GM23338 (cell line): ENCODE measurements around the gene AGBL5. TPM values are rescaled to one million over a fixed set of nuclear protein-coding genes. Genes with fewer than 3 reads are reported as not detected.

Experiments
- ATAC-seq: fragments of 200-7000 bp; cut with Tn5 transposase; 3 replicates; pipeline ENCODE4 v1.9.1; 2020
- DNase-seq: peaks from one replicate; pipeline ENCODE4 v3.0.0-alpha.2; 2015; ENCODE audit warnings: low spot score
- H2AFZ ChIP-seq: fragments of 200-600 bp; sonication (generic); 2 replicates; pipeline ENCODE4 v1.8.0; 2016; ENCODE audit warnings: antibody characterized with exemption, mild to moderate bottlenecking, moderate library complexity
- H3F3A ChIP-seq: fragments of 200-600 bp; sonication (generic); replicated peaks from 2 replicates; pipeline ENCODE4 v1.8.0; 2017; ENCODE audit warnings: antibody characterized with exemption, mixed run types, low read depth
- H3K27ac ChIP-seq: fragments of 200-600 bp; sonication (generic); 2 replicates; pipeline ENCODE4 v1.6.1; 2016; ENCODE audit warnings: low read depth
- H3K27me3 ChIP-seq: fragments of 200-600 bp; sonication (generic); 2 replicates; pipeline ENCODE4 v1.8.0; 2016; ENCODE audit warnings: mild to moderate bottlenecking, mixed run types, moderate library complexity; ENCODE audit not compliant: insufficient read depth
- H3K36me3 ChIP-seq: fragments of 200-600 bp; sonication (generic); 2 replicates; pipeline ENCODE4 v1.8.0; 2016; ENCODE audit warnings: mild to moderate bottlenecking; ENCODE audit not compliant: insufficient read depth
- H3K4me1 ChIP-seq: fragments of 200-600 bp; sonication (generic); 2 replicates; pipeline ENCODE4 v1.8.0; 2016; ENCODE audit warnings: mild to moderate bottlenecking, moderate library complexity; ENCODE audit not compliant: insufficient read depth
- H3K4me2 ChIP-seq: fragments of 200-600 bp; sonication (generic); 2 replicates; pipeline ENCODE4 v1.7.1; 2017; ENCODE audit warnings: mixed run types
- H3K4me3 ChIP-seq: fragments of 200-600 bp; sonication (generic); 2 replicates; pipeline ENCODE4 v1.6.1; 2016; ENCODE audit warnings: mixed run types
- H3K79me2 ChIP-seq: fragments of 200-600 bp; sonication (generic); replicated peaks from 2 replicates; pipeline ENCODE4 v1.8.0; 2017; ENCODE audit warnings: mild to moderate bottlenecking; ENCODE audit not compliant: insufficient read depth
- H3K9me2 ChIP-seq: fragments of 200-600 bp; sonication (generic); 2 replicates; pipeline ENCODE4 v1.8.0; 2017; ENCODE audit not compliant: insufficient read depth
- H4K20me1 ChIP-seq: fragments of 200-600 bp; sonication (generic); replicated peaks from 2 replicates; pipeline ENCODE4 v1.8.0; 2017; ENCODE audit warnings: mild to moderate bottlenecking; ENCODE audit not compliant: insufficient read depth
- H3K27ac Mint-ChIP-seq: 2 replicates; pipeline ENCODE4 v1.8.0; 2020; ENCODE audit warnings: inconsistent platforms, mild to moderate bottlenecking, moderate library complexity, mixed read lengths
- H3K27me3 Mint-ChIP-seq: 3 replicates; pipeline ENCODE4 v1.8.0; 2022; ENCODE audit warnings: low read depth, mild to moderate bottlenecking, moderate library complexity, mixed read lengths, inconsistent platforms; ENCODE audit not compliant: insufficient read depth, poor library complexity
- H3K36me3 Mint-ChIP-seq: 3 replicates; pipeline ENCODE4 v1.8.0; 2021; ENCODE audit warnings: low read depth, mild to moderate bottlenecking, inconsistent platforms, moderate library complexity, mixed read lengths
- H3K4me1 Mint-ChIP-seq: 3 replicates; pipeline ENCODE4 v1.8.0; 2020; ENCODE audit warnings: mild to moderate bottlenecking, inconsistent platforms, mixed read lengths
- H3K4me3 Mint-ChIP-seq: 3 replicates; pipeline ENCODE4 v1.8.0; 2021; ENCODE audit warnings: moderate library complexity, mild to moderate bottlenecking, inconsistent platforms, mixed read lengths
- H3K9me3 Mint-ChIP-seq: 3 replicates; pipeline ENCODE4 v1.8.0; 2020; ENCODE audit warnings: moderate library complexity, mild to moderate bottlenecking, inconsistent platforms, mixed read lengths
- ETS1 ChIP-seq: IDR thresholded peaks from 2 replicates; pipeline ENCODE4 v1.6.1; 2016; ENCODE audit warnings: antibody characterized with exemption
- POLR2AphosphoS5 ChIP-seq: IDR thresholded peaks from 2 replicates; pipeline ENCODE4 v1.6.1; 2016; ENCODE audit warnings: antibody characterized with exemption, low read depth
- STAT1 ChIP-seq: IDR thresholded peaks from one replicate; pipeline ENCODE4 v1.6.1; 2016; ENCODE audit warnings: antibody characterized with exemption; ENCODE audit not compliant: unreplicated experiment
- polyA plus RNA-seq: library from polyadenylated mRNA; unstranded; fragments of >200 nt; fragmentation: Nextera tagmentation; extraction: Ambion mirVana; gene quantifications from 2 replicates; pipeline ENCODE4 v1.2.1, GENCODE V29; 2016
- total RNA-seq: library from RNA; depleted of rRNA; stranded (reverse); fragments of >200 nt; shearing (Covaris generic); gene quantifications from 2 replicates; pipeline ENCODE4 v1.2.3, GENCODE V29; 2014
- TF ChIP-seq, protein P1 (sequence below): fragments of 250-450 bp; sonication (Bioruptor Pico); IDR thresholded peaks from 2 replicates; pipeline ENCODE4 v1.5.0; 2020; ENCODE audit warnings: mild to moderate bottlenecking, moderate library complexity
- TF ChIP-seq, protein P2 (sequence below), 2 experiments: fragments of 200-600 bp in 1 of 2; sonication (generic) in 1 of 2; conservative IDR thresholded peaks; 2 replicates each; pipeline versions ENCODE4 v1.5.1 to v1.6.1; 2016 to 2017; ENCODE audit warnings: antibody characterized with exemption in 2 of 2, low read depth in 2 of 2, mild to moderate bottlenecking in 2 of 2, moderate library complexity in 1 of 2
- TF ChIP-seq, protein P3 (sequence below): IDR thresholded peaks from one replicate; pipeline ENCODE4 v1.6.1; 2018; ENCODE audit warnings: antibody characterized with exemption; ENCODE audit not compliant: unreplicated experiment

The AGBL5 gene
- total and polyA plus RNA-seq, 2 experiments from 2014 or later, result 17.9 to 31.3 TPM

DNA sequence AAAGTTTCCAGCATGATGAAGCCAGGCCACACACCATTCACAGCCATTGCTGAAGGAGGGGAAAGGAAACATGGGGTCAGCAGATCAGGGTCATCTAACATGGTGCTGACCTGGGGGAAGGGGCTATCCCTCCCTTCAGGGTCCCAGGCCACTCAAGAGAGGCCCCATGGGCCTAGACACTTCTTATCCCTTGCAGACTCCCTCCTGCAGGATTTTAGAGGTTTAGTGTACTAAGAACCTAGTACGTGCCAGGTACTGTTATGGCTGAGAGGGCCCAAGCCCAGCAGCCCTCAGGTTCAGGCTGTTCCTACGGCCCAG lies 43.9 kb downstream of the AGBL5 start (continued):
- TF ChIP-seq, protein P1, sequence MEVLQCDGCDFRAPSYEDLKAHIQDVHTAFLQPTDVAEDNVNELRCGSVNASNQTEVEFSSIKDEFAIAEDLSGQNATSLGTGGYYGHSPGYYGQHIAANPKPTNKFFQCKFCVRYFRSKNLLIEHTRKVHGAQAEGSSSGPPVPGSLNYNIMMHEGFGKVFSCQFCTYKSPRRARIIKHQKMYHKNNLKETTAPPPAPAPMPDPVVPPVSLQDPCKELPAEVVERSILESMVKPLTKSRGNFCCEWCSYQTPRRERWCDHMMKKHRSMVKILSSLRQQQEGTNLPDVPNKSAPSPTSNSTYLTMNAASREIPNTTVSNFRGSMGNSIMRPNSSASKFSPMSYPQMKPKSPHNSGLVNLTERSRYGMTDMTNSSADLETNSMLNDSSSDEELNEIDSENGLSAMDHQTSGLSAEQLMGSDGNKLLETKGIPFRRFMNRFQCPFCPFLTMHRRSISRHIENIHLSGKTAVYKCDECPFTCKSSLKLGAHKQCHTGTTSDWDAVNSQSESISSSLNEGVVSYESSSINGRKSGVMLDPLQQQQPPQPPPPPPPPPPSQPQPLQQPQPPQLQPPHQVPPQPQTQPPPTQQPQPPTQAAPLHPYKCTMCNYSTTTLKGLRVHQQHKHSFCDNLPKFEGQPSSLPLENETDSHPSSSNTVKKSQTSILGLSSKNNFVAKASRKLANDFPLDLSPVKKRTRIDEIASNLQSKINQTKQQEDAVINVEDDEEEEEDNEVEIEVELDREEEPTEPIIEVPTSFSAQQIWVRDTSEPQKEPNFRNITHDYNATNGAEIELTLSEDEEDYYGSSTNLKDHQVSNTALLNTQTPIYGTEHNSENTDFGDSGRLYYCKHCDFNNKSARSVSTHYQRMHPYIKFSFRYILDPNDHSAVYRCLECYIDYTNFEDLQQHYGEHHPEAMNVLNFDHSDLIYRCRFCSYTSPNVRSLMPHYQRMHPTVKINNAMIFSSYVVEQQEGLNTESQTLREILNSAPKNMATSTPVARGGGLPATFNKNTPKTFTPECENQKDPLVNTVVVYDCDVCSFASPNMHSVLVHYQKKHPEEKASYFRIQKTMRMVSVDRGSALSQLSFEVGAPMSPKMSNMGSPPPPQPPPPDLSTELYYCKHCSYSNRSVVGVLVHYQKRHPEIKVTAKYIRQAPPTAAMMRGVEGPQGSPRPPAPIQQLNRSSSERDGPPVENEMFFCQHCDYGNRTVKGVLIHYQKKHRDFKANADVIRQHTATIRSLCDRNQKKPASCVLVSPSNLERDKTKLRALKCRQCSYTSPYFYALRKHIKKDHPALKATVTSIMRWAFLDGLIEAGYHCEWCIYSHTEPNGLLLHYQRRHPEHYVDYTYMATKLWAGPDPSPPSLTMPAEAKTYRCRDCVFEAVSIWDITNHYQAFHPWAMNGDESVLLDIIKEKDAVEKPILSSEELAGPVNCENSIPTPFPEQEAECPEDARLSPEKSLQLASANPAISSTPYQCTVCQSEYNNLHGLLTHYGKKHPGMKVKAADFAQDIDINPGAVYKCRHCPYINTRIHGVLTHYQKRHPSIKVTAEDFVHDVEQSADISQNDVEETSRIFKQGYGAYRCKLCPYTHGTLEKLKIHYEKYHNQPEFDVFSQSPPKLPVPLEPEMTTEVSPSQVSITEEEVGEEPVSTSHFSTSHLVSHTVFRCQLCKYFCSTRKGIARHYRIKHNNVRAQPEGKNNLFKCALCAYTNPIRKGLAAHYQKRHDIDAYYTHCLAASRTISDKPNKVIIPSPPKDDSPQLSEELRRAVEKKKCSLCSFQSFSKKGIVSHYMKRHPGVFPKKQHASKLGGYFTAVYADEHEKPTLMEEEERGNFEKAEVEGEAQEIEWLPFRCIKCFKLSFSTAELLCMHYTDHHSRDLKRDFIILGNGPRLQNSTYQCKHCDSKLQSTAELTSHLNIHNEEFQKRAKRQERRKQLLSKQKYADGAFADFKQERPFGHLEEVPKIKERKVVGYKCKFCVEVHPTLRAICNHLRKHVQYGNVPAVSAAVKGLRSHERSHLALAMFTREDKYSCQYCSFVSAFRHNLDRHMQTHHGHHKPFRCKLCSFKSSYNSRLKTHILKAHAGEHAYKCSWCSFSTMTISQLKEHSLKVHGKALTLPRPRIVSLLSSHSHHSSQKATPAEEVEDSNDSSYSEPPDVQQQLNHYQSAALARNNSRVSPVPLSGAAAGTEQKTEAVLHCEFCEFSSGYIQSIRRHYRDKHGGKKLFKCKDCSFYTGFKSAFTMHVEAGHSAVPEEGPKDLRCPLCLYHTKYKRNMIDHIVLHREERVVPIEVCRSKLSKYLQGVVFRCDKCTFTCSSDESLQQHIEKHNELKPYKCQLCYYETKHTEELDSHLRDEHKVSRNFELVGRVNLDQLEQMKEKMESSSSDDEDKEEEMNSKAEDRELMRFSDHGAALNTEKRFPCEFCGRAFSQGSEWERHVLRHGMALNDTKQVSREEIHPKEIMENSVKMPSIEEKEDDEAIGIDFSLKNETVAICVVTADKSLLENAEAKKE (CRISPR knock-in tag), result no peak
- TF ChIP-seq STAT1, result no peak
- TF ChIP-seq, protein P2, sequence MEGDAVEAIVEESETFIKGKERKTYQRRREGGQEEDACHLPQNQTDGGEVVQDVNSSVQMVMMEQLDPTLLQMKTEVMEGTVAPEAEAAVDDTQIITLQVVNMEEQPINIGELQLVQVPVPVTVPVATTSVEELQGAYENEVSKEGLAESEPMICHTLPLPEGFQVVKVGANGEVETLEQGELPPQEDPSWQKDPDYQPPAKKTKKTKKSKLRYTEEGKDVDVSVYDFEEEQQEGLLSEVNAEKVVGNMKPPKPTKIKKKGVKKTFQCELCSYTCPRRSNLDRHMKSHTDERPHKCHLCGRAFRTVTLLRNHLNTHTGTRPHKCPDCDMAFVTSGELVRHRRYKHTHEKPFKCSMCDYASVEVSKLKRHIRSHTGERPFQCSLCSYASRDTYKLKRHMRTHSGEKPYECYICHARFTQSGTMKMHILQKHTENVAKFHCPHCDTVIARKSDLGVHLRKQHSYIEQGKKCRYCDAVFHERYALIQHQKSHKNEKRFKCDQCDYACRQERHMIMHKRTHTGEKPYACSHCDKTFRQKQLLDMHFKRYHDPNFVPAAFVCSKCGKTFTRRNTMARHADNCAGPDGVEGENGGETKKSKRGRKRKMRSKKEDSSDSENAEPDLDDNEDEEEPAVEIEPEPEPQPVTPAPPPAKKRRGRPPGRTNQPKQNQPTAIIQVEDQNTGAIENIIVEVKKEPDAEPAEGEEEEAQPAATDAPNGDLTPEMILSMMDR (conservative IDR thresholded peaks at IDR 0.05; ENCODE audit: low read depth in 2 of 2), result no peak

DNA sequence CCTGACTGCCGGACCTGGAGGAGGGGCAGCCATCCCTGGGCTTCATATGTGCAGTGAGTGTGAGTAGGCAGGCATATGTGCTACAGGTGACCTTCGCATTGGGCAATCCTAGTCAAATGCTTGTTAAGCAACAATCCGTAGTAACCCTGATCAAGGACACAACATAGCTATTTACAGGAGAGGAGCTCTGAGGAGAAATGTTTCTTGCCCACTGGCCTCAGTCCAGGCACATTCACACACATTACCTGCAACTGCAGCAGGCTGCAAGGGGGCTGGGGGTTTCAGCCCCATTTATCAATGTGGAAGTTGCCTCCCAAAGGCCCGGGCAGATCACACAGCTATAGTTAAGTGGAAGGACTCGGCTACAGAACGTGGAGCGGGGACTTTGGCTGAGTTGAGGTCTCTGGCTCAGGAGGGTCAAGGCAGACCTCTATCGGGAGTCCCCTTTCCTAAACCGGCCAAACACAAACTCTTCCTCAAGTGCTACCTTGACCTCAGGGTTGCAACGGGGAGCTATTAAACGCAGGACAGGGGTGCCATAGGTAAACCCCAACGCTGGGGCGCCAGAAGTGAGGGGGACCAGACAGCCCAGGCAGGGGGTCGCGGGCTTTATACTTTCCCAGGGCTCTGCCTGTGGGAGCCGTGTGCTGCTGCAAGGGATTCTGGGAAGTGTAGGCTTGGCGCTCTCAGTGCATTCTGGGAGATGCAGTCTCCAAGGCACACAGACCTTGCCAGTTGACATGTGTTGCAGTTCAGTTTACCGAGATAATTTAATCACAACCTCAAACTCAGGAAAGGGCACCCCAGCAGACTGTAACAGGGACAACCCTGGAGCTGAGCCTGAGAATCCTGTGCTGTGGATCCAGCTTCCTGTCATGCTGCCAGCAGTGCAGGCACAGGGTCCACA lies 44.5 kb downstream of the AGBL5 start:
- Histone ChIP-seq H4K20me1 (no peaks in the 10 kb centered on the region; the same call in 1 of the 2 replicates), H2AFZ (peak overlapping the region; percentile 84), H3F3A (no peaks in the 10 kb centered on the region), H3K27me3 (no peaks in the 10 kb centered on the region), H3K27ac (0 out of 2 replicates have a peak overlapping the region, but pooled peaks have one; percentile 45), H3K79me2 (no peaks in the 10 kb centered on the region), H3K9me2 (no peaks in the 10 kb centered on the region), H3K36me3 (no peaks in the 10 kb centered on the region), H3K4me3 (peak overlapping the region; percentile 50), H3K4me2 (peak overlapping the region; percentile 75), H3K4me1 (peaks cover 4% of the 10 kb centered on the region; the same call in 1 of the 2 replicates)
- Mint-ChIP-seq H3K36me3 (no peaks in the 10 kb centered on the region; the same call in 2 of the 3 replicates), H3K27ac (peak overlapping the region; percentile 88), H3K9me3 (no peaks in the 10 kb centered on the region; the same call in 2 of the 3 replicates), H3K27me3 (peaks cover 22% of the 10 kb centered on the region), H3K4me3 (peak overlapping the region; percentile 68), H3K4me1 (peaks cover 9% of the 10 kb centered on the region)
- DNase-seq (peak; percentile 87), ATAC-seq (peak; percentile 91)
- peak; percentile 90 for TF ChIP-seq ETS1
- TF ChIP-seq POLR2AphosphoS5, result peak; percentile 74
- TF ChIP-seq, protein P3, sequence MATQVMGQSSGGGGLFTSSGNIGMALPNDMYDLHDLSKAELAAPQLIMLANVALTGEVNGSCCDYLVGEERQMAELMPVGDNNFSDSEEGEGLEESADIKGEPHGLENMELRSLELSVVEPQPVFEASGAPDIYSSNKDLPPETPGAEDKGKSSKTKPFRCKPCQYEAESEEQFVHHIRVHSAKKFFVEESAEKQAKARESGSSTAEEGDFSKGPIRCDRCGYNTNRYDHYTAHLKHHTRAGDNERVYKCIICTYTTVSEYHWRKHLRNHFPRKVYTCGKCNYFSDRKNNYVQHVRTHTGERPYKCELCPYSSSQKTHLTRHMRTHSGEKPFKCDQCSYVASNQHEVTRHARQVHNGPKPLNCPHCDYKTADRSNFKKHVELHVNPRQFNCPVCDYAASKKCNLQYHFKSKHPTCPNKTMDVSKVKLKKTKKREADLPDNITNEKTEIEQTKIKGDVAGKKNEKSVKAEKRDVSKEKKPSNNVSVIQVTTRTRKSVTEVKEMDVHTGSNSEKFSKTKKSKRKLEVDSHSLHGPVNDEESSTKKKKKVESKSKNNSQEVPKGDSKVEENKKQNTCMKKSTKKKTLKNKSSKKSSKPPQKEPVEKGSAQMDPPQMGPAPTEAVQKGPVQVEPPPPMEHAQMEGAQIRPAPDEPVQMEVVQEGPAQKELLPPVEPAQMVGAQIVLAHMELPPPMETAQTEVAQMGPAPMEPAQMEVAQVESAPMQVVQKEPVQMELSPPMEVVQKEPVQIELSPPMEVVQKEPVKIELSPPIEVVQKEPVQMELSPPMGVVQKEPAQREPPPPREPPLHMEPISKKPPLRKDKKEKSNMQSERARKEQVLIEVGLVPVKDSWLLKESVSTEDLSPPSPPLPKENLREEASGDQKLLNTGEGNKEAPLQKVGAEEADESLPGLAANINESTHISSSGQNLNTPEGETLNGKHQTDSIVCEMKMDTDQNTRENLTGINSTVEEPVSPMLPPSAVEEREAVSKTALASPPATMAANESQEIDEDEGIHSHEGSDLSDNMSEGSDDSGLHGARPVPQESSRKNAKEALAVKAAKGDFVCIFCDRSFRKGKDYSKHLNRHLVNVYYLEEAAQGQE, result no peak
